Body of pancreas (tissue), 4 donors: ENCODE results near the gene GON4L.
"Not testable (repeated sequence)": the region's sequence is repeated elsewhere in the genome, so short reads cannot be mapped to it uniquely, and the experiment has no call there.

Experiments
- CTCF ChIP-seq, 7 experiments: fragments of 450-650 bp in 4 of 7; fragments of 200-600 bp in 3 of 7; sonication (generic) in 3 of 7; IDR thresholded peaks; one replicate each; pipeline ENCODE4 v1.5.1; 2016 to 2019; ENCODE audit warnings: antibody characterized with exemption in 7 of 7
- POLR2A ChIP-seq, 3 donors: fragments of 450-650 bp; IDR thresholded peaks; one replicate each; pipeline ENCODE4 v1.6.1; 2016; ENCODE audit warnings: antibody characterized with exemption in 3 of 3, mild to moderate bottlenecking in 2 of 3

- not testable (repeated sequence) for TF ChIP-seq POLR2A, CTCF (IDR thresholded peaks at IDR 0.05)
These were observed 39.5 kb upstream of the GON4L start for GRCh38 chr1:155896476-155896875.
